Right ventricle myocardium superior (tissue), 1 donor: ENCODE data around the gene DOCK9. TPM values are rescaled to one million over a fixed set of nuclear protein-coding genes. Genes with fewer than 3 reads are reported as not detected.

Experiments used
- ATAC-seq: fragments of 200-7000 bp; cut with Tn5 transposase; one replicate; pipeline ENCODE4 v1.9.1; 2020; ENCODE audit warnings: mild to moderate bottlenecking; ENCODE audit not compliant: poor library complexity
- DNase-seq: peaks from one replicate; pipeline ENCODE4 v3.0.0-alpha.2; 2020
- intact Hi-C: fragments of 100-400 bp; cut with DNase I; formaldehyde crosslinking; loops from one replicate; pipeline ENCODE4 v1.11.2; 2022
- total RNA-seq: library from RNA; stranded (reverse); fragmentation: NEBNext Ultra II Directional; extraction: Animal tissue kit (Norgen Biotek cat#: 25700); gene quantifications from one replicate; pipeline ENCODE4 v1.2.1, GENCODE V29; 2021
- donor health status: DM: no; HTN: yes; CAD: no; lungs with severe emphysema.

The DOCK9 gene
- total RNA-seq, 1 donor from 2014 or later = 28.3 TPM

- intact Hi-C loops = loop anchor here (10.0 kb wide), 1 partner anchor 46 kb away; no protein-coding TSS in a partner anchor
- ATAC-seq = no peak
- DNase-seq = no peak
Observed at GRCh38 chr13:98979012-98979660, 1.3 kb upstream of the DOCK9 start.

- no peak for DNase-seq
- intact Hi-C loops = loop anchor here (10.0 kb wide), 1 partner anchor 47 kb away; no protein-coding TSS in a partner anchor
- ATAC-seq = peak; percentile 2
Observed at GRCh38 chr13:98978280-98978679, 416 bp upstream of the DOCK9 start.

- ATAC-seq (no peak), DNase-seq (no peak)
- intact Hi-C loops = loop anchor here (10.0 kb wide), 1 partner anchor 48 kb away; no protein-coding TSS in a partner anchor
Observed at GRCh38 chr13:98976941-98977340, 923 bp downstream of the DOCK9 start.

DNA sequence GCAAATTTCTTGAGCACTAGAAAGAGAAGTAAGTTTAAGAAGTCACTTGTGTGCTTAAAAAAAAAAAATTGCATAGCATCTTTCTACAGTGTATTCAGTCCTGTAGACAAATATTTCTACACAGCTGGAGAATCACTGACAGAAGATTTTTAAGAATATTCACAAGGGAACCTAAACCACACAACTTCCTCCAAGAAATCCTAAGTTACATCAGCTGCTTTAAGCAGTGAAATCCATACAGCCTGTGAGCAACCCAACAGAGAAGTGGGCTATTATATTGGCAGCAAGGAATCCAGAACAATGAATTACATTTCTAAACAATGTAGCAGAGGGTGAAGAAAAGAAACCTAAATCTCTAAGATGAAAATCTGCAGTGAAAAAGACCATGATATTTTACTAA is 1.5 kb downstream of the DOCK9 start:
- intact Hi-C loops = loop anchor here (10.0 kb wide), 1 partner anchor 48 kb away; no protein-coding TSS in a partner anchor
- DNase-seq (no peak), ATAC-seq (no peak)

DNA sequence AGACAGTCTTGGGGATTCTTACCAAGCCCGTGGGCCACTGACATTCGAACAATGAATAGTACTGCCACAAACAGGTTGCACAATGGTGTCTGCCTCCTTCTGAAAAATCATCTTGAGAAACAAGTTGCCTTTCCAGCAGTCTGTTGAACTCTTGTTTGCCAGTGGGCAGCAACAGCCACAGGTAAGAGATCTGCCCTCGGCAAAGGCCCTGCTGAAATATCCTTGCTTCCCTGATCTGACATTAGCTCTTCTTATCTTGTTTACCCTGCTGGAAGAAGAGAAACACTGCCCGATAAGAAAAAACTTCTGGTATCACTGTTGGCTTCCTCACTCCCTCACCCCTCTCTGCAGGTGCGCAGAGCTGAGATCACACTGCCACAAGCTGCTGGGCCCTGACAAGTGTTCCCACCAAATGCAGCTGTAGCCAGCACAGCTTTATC is 2.0 kb downstream of the DOCK9 start:
- intact Hi-C loops = loop anchor here (10.0 kb wide), 1 partner anchor 49 kb away; no protein-coding TSS in a partner anchor
- no peak for ATAC-seq

GRCh38 chr13:98974053-98974452 is 3.8 kb downstream of the DOCK9 start:
- DNase-seq = no peak
- ATAC-seq = no peak
- intact Hi-C loops = loop anchor here (10.0 kb wide), 1 partner anchor 51 kb away; no protein-coding TSS in a partner anchor

More for the DNA sequence above, 2.0 kb downstream of the DOCK9 start:
- DNase-seq = no peak

DNA sequence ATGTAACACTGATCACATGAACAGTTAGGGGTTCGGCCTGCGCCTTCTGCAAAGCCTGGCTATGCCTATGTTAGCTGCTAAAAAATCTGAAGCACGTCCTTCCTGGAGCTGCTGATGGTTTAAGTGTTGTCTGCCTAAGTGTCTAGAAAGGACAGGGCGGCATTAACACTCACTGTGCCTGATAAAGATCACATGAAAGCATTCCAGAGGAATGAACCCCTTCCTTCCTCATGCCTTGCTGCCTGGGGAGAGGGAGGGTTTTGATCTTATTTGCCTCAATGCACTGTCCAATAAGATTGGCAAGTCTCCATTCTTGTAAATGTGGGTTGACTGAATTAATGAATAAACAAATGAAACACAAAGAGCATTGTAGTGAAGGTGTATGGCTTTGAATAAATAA is 5.2 kb downstream of the DOCK9 start:
- intact Hi-C loops = loop anchor here (10.0 kb wide), 1 partner anchor 52 kb away; no protein-coding TSS in a partner anchor
- no peak for ATAC-seq
- DNase-seq = no peak

- DNase-seq (no peak), ATAC-seq (peak; percentile 15)
- intact Hi-C loops = loop anchor here (10.0 kb wide), 1 partner anchor 53 kb away; no protein-coding TSS in a partner anchor
Observed at GRCh38 chr13:98972059-98972458, 5.8 kb downstream of the DOCK9 start.

GRCh38 chr13:98970330-98970729 is 7.5 kb downstream of the DOCK9 start:
- DNase-seq (peak; percentile 57), ATAC-seq (peak; percentile 88)
- intact Hi-C loops = loop anchor here (10.0 kb wide), 1 partner anchor 54 kb away; no protein-coding TSS in a partner anchor

GRCh38 chr13:98967491-98967890 is 10.4 kb downstream of the DOCK9 start:
- no peak for ATAC-seq
- intact Hi-C loops = no loop called here

GRCh38 chr13:98966019-98966418 is 11.8 kb downstream of the DOCK9 start:
- intact Hi-C loops = no loop called here
- ATAC-seq (no peak), DNase-seq (no peak)

More at GRCh38 chr13:98967491-98967890, 10.4 kb downstream of the DOCK9 start:
- no peak for DNase-seq

DNA sequence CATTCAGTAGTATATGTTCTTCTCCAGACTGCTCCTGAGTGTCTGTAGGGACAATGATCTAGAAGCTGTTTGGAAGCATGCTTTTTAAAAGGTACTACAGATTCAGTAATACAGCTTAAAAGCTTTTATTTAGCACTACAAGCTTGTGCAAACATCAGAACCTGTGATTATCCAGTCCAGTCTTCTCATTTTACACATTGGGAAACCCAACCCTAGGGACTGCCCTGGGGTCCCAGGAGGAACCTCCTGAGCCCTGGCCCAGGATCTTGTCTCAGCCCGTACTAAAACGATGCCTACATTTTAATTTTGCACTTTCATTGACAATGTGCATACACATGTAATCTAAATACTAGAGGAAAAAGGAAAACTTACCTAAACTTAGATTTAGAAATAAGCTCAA is 12.5 kb downstream of the DOCK9 start:
- DNase-seq = no peak
- intact Hi-C loops = no loop called here
- ATAC-seq = no peak

DNA sequence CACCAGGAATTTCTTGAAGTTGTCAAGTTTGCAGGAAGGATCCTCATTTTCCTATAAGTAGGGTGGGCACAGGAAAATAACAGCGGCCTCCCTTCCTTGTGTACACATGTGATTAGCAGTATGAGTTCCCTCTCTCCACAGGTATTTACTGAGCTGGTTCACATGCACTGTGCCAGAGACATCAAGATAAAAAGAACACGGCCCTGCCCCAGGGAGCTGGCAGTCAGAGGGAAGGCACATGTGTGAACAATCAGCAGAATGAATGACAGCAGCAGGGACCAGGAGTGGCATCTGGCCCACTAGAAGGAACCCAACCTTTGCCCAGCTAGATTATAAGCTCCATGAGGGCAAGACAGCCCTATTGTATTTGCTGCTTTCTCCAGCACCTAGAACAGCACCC is 13.9 kb downstream of the DOCK9 start:
- DNase-seq (no peak), ATAC-seq (no peak)
- intact Hi-C loops = no loop called here

GRCh38 chr13:98962901-98963590 is 14.8 kb downstream of the DOCK9 start:
- ATAC-seq = no peak
- intact Hi-C loops = no loop called here

GRCh38 chr13:98961503-98962105 is 16.3 kb downstream of the DOCK9 start:
- DNase-seq (no peak), ATAC-seq (no peak)
- intact Hi-C loops = no loop called here

More at GRCh38 chr13:98962901-98963590, 14.8 kb downstream of the DOCK9 start:
- DNase-seq = no peak

- no peak for DNase-seq
- no peak for ATAC-seq
- intact Hi-C loops = no loop called here
Observed at GRCh38 chr13:98960606-98961502, 17.0 kb downstream of the DOCK9 start.

DNA sequence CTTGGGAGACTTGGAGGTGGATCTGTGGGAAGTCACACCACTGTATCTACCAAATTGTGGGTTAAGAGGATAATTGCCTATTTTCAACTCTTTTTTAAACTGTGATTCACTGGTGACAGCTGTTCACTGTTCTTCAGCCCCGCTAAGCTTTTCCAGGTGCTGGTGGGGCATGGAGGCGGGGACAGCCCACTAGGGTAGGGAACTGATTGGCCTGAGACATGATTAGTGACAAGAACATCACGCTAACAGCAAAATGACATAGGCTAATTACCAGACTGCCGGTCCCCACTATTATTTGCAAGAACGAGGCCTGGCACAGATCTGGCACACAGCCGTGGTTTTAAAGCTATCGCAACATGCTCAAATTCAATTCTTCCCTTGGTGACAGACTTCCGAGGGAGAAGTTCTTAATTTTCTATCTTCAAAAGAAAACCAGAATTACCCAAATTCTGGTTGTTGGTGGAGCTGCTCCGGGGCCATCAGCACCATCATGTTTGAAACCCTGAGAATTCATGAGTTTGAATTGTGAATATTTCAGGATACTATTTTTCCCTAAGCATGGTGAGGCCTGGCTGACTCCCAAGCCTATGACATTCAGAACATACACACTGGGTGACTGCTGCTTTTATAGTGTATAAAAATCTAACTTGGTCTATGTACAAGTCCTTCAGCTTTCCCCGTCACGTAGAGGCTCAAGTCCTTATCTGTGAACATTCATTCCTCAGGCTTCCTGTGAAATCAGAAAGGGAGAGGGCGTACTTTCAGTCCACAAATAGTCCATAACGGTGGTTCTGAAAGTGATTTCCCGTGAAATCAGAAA is 17.9 kb downstream of the DOCK9 start:
- intact Hi-C loops = no loop called here
- peak; percentile 34 for ATAC-seq
- DNase-seq = no peak
